ENCODE measurements around the gene PSMF1. TPM values are rescaled to one million over a fixed set of nuclear protein-coding genes. Genes with fewer than 3 reads are reported as not detected.
A peak's percentile ranks its signal among the peaks of the same experiment; 100 is the strongest.

Gene PSMF1
- total and polyA plus RNA-seq, 2 of the 4 experiments (the other 2 are of a cell fraction), result 93.6 to 109 TPM

DNA sequence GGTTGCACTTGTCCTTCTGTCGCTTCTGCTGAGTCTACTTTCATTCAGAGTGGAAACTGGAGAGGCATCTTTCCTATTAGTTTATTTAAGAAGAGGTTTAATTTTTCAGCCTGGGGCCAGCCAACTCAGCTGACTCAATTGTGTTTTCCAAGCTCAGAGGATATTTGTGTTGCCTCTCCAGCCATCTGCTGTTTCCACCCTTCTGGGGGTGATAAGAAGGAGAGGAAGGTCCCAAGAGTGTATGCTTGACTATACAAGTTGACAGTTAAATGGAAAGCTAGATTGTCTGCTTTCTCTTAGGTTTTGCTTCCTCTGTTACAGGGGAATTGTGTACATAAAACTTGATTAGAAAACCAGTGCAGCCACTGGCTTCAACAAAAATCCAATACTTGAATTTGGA, 3.0 kb downstream of the PSMF1 start:
- H2BK5ac ChIP-seq (ENCODE audit: low read depth, low read length, poor library complexity, severe bottlenecking), result no peak overlapping the region
- no peak overlapping the region for H2AFZ ChIP-seq (replicated peaks; ENCODE audit: low read length, poor library complexity)
- no peak overlapping the region for H3K56ac ChIP-seq (ENCODE audit: extremely low read depth, insufficient read depth, low read length)
- WGBS, 2 experiments (ENCODE audit: extremely low coverage in 2 of 2, insufficient read length in 1 of 2), result no CpG with 5 or more reads among the region's 1 CpG
- POLR2A ChIA-PET (ENCODE audit: unreplicated experiment), result interaction anchor here (0.7 kb wide), 1 partner anchor 20 kb away, joined by 3 read pairs; no protein-coding TSS in a partner anchor
- intact Hi-C loops (cut with micrococcal nuclease) (no loop called here), in situ Hi-C loops (cut with MboI; ENCODE audit: low sequenced_read_pairs) (loop anchor here (10.0 kb wide), 1 partner anchor 323 kb away; no protein-coding TSS in a partner anchor), dilution Hi-C loops (cut with HindIII; ENCODE audit: low sequenced_read_pairs, unreplicated experiment) (no loop called here)
- H3K36me3 ChIP-seq (ENCODE audit: control insufficient read depth, insufficient read depth, low read length), result peaks cover 11% of the 10 kb centered on the region
- H3K27me3 ChIP-seq (ENCODE audit: control insufficient read depth, insufficient read depth, low read length), result no peaks in the 10 kb centered on the region
- H2BK15ac ChIP-seq (ENCODE audit: low read depth, low read length), result no peak overlapping the region
- no peak overlapping the region for H3K4me3 ChIP-seq (ENCODE audit: insufficient read depth, low read depth, low read length)
- no peak overlapping the region for H3K18ac ChIP-seq (ENCODE audit: low read depth, low read length)
- DNase-seq, result no peak
- H4K8ac ChIP-seq (ENCODE audit: low read depth in 2 of 2, low read length in 2 of 2), result no peak overlapping the region
- H3K23ac ChIP-seq (ENCODE audit: low read depth, low read length), result no peak overlapping the region
- no peak overlapping the region for H3K14ac ChIP-seq (replicated peaks; ENCODE audit: low read depth, low read length)
- H2AK5ac ChIP-seq (ENCODE audit: low read depth, low read length), result no peak overlapping the region
- H3K9me1 ChIP-seq (ENCODE audit: insufficient read depth, low read length), result peaks cover 20% of the 10 kb centered on the region; the same call in 1 of the 2 replicates
- no peak overlapping the region for H3K27ac ChIP-seq (ENCODE audit: insufficient read depth, low read length)
- ATAC-seq (ENCODE audit: low read depth), result no peak
- peaks cover 47 to 74% of the 10 kb centered on the region in 2 experiments for H3K79me1 ChIP-seq (ENCODE audit: low read depth in 1 of 2, low read length in 2 of 2)
- no peak overlapping the region for H3K4ac ChIP-seq (ENCODE audit: low read depth, low read length)
- no peak overlapping the region for H2BK20ac ChIP-seq (ENCODE audit: low read depth, low read length)
- CTCF ChIA-PET, result no interaction called here
- H2AK9ac ChIP-seq (replicated peaks; ENCODE audit: low read depth, low read length, poor library complexity), result no peak overlapping the region
- H3K9me3 ChIP-seq (ENCODE audit: control insufficient read depth, insufficient read depth, low read length), result no peaks in the 10 kb centered on the region
- no peak overlapping the region for H4K5ac ChIP-seq (ENCODE audit: low read depth, low read length)
- peaks cover 14% of the 10 kb centered on the region for H3K4me1 ChIP-seq (ENCODE audit: control insufficient read depth, insufficient read depth, low read length)
- no peak overlapping the region for H4K91ac ChIP-seq (ENCODE audit: insufficient read depth, low read depth, low read length)
- no peak overlapping the region for H2BK120ac ChIP-seq (ENCODE audit: low read depth, low read length)
- H3K9ac ChIP-seq (ENCODE audit: low read depth, low read length), result no peak overlapping the region
- no TSS peak for BruUV-seq (replicated peaks)
- H3K4me2 ChIP-seq (ENCODE audit: low read depth, low read length), result peak overlapping the region; percentile 39; the same call in 1 of the 2 replicates
- H4K20me1 ChIP-seq (ENCODE audit: insufficient read depth, low read length), result peaks cover 32% of the 10 kb centered on the region; the same call in 1 of the 2 replicates
- TF ChIP-seq, protein P1, sequence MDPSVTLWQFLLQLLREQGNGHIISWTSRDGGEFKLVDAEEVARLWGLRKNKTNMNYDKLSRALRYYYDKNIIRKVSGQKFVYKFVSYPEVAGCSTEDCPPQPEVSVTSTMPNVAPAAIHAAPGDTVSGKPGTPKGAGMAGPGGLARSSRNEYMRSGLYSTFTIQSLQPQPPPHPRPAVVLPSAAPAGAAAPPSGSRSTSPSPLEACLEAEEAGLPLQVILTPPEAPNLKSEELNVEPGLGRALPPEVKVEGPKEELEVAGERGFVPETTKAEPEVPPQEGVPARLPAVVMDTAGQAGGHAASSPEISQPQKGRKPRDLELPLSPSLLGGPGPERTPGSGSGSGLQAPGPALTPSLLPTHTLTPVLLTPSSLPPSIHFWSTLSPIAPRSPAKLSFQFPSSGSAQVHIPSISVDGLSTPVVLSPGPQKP (IDR thresholded peaks at IDR 0.05; ENCODE audit: borderline replicate concordance, low read depth, low read length), result no peak
- no peak for TF ChIP-seq RFX5 (IDR thresholded peaks at IDR 0.05; ENCODE audit: low read depth, low read length)

All from IMR-90 (cell line).